Mesothelial cell of epicardium (in vitro differentiated cells): ENCODE measurements around the gene GPR180. TPM values are rescaled to one million over a fixed set of nuclear protein-coding genes. Genes with fewer than 3 reads are reported as not detected.

Experiments
- DNase-seq, 2 experiments: peaks; one replicate each; pipeline ENCODE4 v3.0.0; 2021; ENCODE audit warnings: low spot score in 2 of 2; ENCODE audit not compliant: unreplicated experiment in 2 of 2
- H3K27ac Mint-ChIP-seq: 2 replicates; pipeline ENCODE4 v1.8.0; 2021; ENCODE audit warnings: mixed read lengths
- H3K27me3 Mint-ChIP-seq: 2 replicates; pipeline ENCODE4 v1.8.0; 2021; ENCODE audit warnings: low read depth, mixed read lengths
- H3K36me3 Mint-ChIP-seq: 2 replicates; pipeline ENCODE4 v1.8.0; 2021; ENCODE audit warnings: mixed read lengths
- H3K4me1 Mint-ChIP-seq: 2 replicates; pipeline ENCODE4 v1.8.0; 2021; ENCODE audit warnings: mixed read lengths
- H3K4me3 Mint-ChIP-seq: 2 replicates; pipeline ENCODE4 v1.8.0; 2021; ENCODE audit warnings: mild to moderate bottlenecking, moderate library complexity, mixed read lengths
- H3K9me3 Mint-ChIP-seq: 2 replicates; pipeline ENCODE4 v1.8.0; 2021; ENCODE audit warnings: mixed read lengths
- total RNA-seq: library from RNA; stranded (reverse); gene quantifications from 3 replicates; pipeline ENCODE4 v1.2.1, GENCODE V29; 2021
- TF ChIP-seq, protein P1 (sequence below): fragments of 200-600 bp; sonication (generic); IDR thresholded peaks from one replicate; pipeline ENCODE4 v1.5.0; 2021; ENCODE audit warnings: antibody characterized with exemption; ENCODE audit not compliant: unreplicated experiment

GPR180 gene
- total RNA-seq, 1 donor from 2014 or later, result 6.5 TPM

DNA sequence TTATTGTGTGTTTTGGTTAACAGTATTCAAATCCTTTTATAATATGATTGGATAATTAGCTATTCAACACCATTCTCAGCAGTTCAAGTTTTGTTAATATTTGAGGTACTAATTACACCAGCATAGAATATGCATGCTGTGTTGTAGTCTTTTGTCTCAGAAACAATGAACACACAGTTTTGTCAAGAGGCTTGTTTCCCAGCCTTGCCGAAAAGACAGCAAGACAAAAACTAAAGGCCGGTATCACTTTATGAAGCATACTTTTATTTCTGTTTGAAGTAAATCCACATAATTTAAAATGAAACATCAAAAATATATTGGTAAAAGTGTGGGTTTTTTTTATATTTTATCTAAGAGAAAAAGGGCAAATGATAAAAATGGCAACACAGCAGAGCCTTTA is 7.5 kb downstream of the GPR180 start:
- no peak for DNase-seq
- H3K4me3 Mint-ChIP-seq, result no peak overlapping the region
- no peak overlapping the region for H3K27ac Mint-ChIP-seq
- H3K9me3 Mint-ChIP-seq, result no peaks in the 10 kb centered on the region
- H3K36me3 Mint-ChIP-seq, result peaks cover 34% of the 10 kb centered on the region
- H3K27me3 Mint-ChIP-seq, result no peaks in the 10 kb centered on the region
- peaks cover 3% of the 10 kb centered on the region for H3K4me1 Mint-ChIP-seq
- TF ChIP-seq, protein P1, sequence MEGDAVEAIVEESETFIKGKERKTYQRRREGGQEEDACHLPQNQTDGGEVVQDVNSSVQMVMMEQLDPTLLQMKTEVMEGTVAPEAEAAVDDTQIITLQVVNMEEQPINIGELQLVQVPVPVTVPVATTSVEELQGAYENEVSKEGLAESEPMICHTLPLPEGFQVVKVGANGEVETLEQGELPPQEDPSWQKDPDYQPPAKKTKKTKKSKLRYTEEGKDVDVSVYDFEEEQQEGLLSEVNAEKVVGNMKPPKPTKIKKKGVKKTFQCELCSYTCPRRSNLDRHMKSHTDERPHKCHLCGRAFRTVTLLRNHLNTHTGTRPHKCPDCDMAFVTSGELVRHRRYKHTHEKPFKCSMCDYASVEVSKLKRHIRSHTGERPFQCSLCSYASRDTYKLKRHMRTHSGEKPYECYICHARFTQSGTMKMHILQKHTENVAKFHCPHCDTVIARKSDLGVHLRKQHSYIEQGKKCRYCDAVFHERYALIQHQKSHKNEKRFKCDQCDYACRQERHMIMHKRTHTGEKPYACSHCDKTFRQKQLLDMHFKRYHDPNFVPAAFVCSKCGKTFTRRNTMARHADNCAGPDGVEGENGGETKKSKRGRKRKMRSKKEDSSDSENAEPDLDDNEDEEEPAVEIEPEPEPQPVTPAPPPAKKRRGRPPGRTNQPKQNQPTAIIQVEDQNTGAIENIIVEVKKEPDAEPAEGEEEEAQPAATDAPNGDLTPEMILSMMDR, result no peak

DNA sequence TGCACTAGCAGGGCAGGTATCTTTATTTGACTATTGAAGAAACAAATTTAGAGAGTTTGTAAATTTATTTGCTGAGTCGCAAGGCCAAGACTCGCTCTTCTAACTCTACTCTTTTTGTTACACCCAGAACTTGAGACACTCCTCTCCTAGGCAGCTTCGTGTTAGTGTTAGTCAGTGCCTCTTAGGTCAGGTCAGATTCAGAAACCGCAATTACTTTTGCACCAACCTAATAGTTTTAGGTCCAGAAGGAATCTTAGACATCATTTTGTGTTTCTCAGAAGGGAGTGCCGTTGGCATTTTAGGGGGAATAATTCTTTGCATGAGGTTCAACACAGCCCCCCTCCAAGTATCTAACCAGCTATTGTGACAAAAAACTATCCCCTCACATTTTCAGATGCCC is 8.8 kb downstream of the GPR180 start:
- no peaks in the 10 kb centered on the region for H3K27me3 Mint-ChIP-seq
- TF ChIP-seq, protein P1, result no peak
- no peak overlapping the region for H3K4me3 Mint-ChIP-seq
- no peaks in the 10 kb centered on the region for H3K9me3 Mint-ChIP-seq
- H3K4me1 Mint-ChIP-seq, result no peaks in the 10 kb centered on the region
- H3K27ac Mint-ChIP-seq, result no peak overlapping the region
- DNase-seq, result no peak
- H3K36me3 Mint-ChIP-seq, result peaks cover 38% of the 10 kb centered on the region

- Mint-ChIP-seq H3K4me1 (no peaks in the 10 kb centered on the region), H3K27me3 (no peaks in the 10 kb centered on the region), H3K4me3 (no peak overlapping the region), H3K9me3 (no peaks in the 10 kb centered on the region), H3K36me3 (peaks cover 29% of the 10 kb centered on the region), H3K27ac (no peak overlapping the region)
- no peak for DNase-seq
- TF ChIP-seq, protein P1, result no peak
These were observed 10.4 kb downstream of the GPR180 start for GRCh38 chr13:94612050-94612449.

DNA sequence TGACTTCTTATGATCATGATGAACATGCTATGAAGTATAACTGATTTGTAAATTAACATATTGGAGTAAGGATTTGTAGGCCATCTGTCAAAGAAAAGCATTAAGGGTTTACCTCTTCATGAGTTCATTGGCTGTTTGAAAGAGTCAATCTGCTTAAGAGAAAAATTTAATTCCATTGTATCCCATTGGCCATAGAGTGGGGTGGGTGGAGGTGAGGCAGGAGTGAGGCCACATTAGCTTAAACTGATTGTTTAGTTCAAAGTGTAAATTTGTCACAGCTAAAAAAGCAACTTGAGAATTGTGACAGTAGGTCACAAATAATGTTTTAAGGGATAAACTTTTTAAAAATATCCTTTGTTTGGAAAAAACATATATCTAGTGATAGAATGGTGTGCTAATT is 11.4 kb downstream of the GPR180 start:
- Mint-ChIP-seq H3K27me3 (no peaks in the 10 kb centered on the region), H3K4me3 (no peak overlapping the region), H3K27ac (no peak overlapping the region), H3K36me3 (peaks cover 26% of the 10 kb centered on the region), H3K9me3 (no peaks in the 10 kb centered on the region), H3K4me1 (peaks cover 2% of the 10 kb centered on the region)
- no peak for DNase-seq
- TF ChIP-seq, protein P1, result no peak

GRCh38 chr13:94617389-94618000 is 15.8 kb downstream of the GPR180 start:
- peaks cover 15% of the 10 kb centered on the region for H3K36me3 Mint-ChIP-seq
- H3K27me3 Mint-ChIP-seq, result no peaks in the 10 kb centered on the region
- no peak overlapping the region for H3K4me3 Mint-ChIP-seq

More at GRCh38 chr13:94617389-94618000, 15.8 kb downstream of the GPR180 start:
- TF ChIP-seq, protein P1, result peak; percentile 56
- no peak for DNase-seq
- Mint-ChIP-seq H3K27ac (no peak overlapping the region), H3K4me1 (peaks cover 2% of the 10 kb centered on the region), H3K9me3 (no peaks in the 10 kb centered on the region)
